Measurements from ENCODE around the gene SYTL3. TPM values are rescaled to one million over a fixed set of nuclear protein-coding genes. Genes with fewer than 3 reads are reported as not detected.

Gene SYTL3
- total RNA-seq, 1 experiment from 2014 or later = 0.28 TPM

- TF ChIP-seq PRDM15 (CRISPR knock-in tag; IDR thresholded peaks at IDR 0.05) = no peak
- TF ChIP-seq NFATC4 (CRISPR knock-in tag; IDR thresholded peaks at IDR 0.05) = no peak
- TF ChIP-seq MXD4 (CRISPR knock-in tag; IDR thresholded peaks at IDR 0.05; ENCODE audit: borderline replicate concordance) = no peak
- TF ChIP-seq ERG (CRISPR knock-in tag; IDR thresholded peaks at IDR 0.05) = no peak
- no peak for TF ChIP-seq ESRRA (CRISPR knock-in tag; IDR thresholded peaks at IDR 0.05; ENCODE audit: borderline replicate concordance)
- no peak for TF ChIP-seq ZBTB43 (CRISPR knock-in tag; IDR thresholded peaks at IDR 0.05)
These were observed 34.5 kb downstream of the SYTL3 start (continued) for GRCh38 chr6:158684311-158684710.

GRCh38 chr6:158684745-158685324 is 35.0 kb downstream of the SYTL3 start:
- CTCF ChIA-PET = interaction anchor here (0.6 to 1.4 kb wide), 2 partner anchors 8 to 34 kb away, joined by 4 read pairs; no protein-coding TSS in a partner anchor
- Mint-ChIP-seq H3K36me3 (no peaks in the 10 kb centered on the region), H3K9me3 (no peaks in the 10 kb centered on the region), H3K27ac (no peak overlapping the region), H3K4me1 (peaks cover 17% of the 10 kb centered on the region), H3K4me3 (no peak overlapping the region), H3K27me3 (ENCODE audit: low read depth) (no peaks in the 10 kb centered on the region; the same call in 1 of the 2 replicates)
- TF ChIP-seq SOX15 (CRISPR knock-in tag; IDR thresholded peaks at IDR 0.05) (no peak), GTF2I (CRISPR knock-in tag; conservative IDR thresholded peaks at IDR 0.05) (no peak), NR2C2 (CRISPR knock-in tag; IDR thresholded peaks at IDR 0.05) (no peak), ZNF425 (CRISPR knock-in tag; conservative IDR thresholded peaks at IDR 0.05) (no peak), ZBTB21 (CRISPR knock-in tag; IDR thresholded peaks at IDR 0.05; ENCODE audit: borderline replicate concordance) (no peak), IRF2 (CRISPR knock-in tag; IDR thresholded peaks at IDR 0.05; ENCODE audit: borderline replicate concordance, low read depth) (no peak), NFATC4 (CRISPR knock-in tag; IDR thresholded peaks at IDR 0.05) (no peak), ZNF138 (CRISPR knock-in tag; conservative IDR thresholded peaks at IDR 0.05) (no peak), NFE2L1 (CRISPR knock-in tag; IDR thresholded peaks at IDR 0.05) (no peak), ZNF423 (CRISPR knock-in tag; IDR thresholded peaks at IDR 0.05) (no peak), FOXJ3 (CRISPR knock-in tag; IDR thresholded peaks at IDR 0.05; ENCODE audit: borderline replicate concordance) (no peak), CREM (CRISPR knock-in tag; IDR thresholded peaks at IDR 0.05) (no peak), USF1 (CRISPR knock-in tag; IDR thresholded peaks at IDR 0.05) (no peak), ZNF281 (CRISPR knock-in tag; IDR thresholded peaks at IDR 0.05) (no peak), TEAD1 (CRISPR knock-in tag; IDR thresholded peaks at IDR 0.05) (no peak)
- POLR2A ChIA-PET = no interaction called here
- ATAC-seq = no peak
- no peak for DNase-seq (ENCODE audit: low spot score)

All from WTC11 (cell line).